HL-60 (cell line): ENCODE data around the gene NOP9.

Experiments used
- DNase-seq, 2 experiments: peaks; one replicate each; pipeline ENCODE4 v3.0.0-alpha.2; 2010 to 2020; ENCODE audit warnings: low read depth in 1 of 2, low spot score in 1 of 2
- H3K27ac ChIP-seq: fragments of 250-450 bp; sonication (Bioruptor Pico); replicated peaks from 2 replicates; pipeline ENCODE4 v1.5.1; 2020; ENCODE audit warnings: mild to moderate bottlenecking, moderate library complexity
- H3K27me3 ChIP-seq: fragments of 250-450 bp; sonication (Bioruptor Pico); 2 replicates; pipeline ENCODE4 v1.5.1; 2021; ENCODE audit warnings: mild to moderate bottlenecking, moderate library complexity; ENCODE audit not compliant: insufficient read depth, poor library complexity, severe bottlenecking
- H3K4me3 ChIP-seq: replicated peaks from 2 replicates; pipeline ENCODE4 v1.5.1; 2011; ENCODE audit warnings: mild to moderate bottlenecking, control low read depth, low read length; ENCODE audit not compliant: insufficient read depth
- GABPA ChIP-seq: IDR thresholded peaks from 2 replicates; pipeline ENCODE4 v1.6.1; 2012; ENCODE audit warnings: low read depth
- POLR2AphosphoS5 ChIP-seq: IDR thresholded peaks from 2 replicates; pipeline ENCODE4 v1.6.1; 2012; ENCODE audit warnings: low read depth
- REST ChIP-seq: IDR thresholded peaks from 2 replicates; pipeline ENCODE4 v1.6.1; 2012; ENCODE audit warnings: low read depth; ENCODE audit not compliant: insufficient replicate concordance
- SPI1 ChIP-seq: IDR thresholded peaks from 2 replicates; pipeline ENCODE4 v1.6.1; 2012; ENCODE audit warnings: low read depth, mild to moderate bottlenecking, borderline replicate concordance
- TF ChIP-seq, protein P1 (sequence below): IDR thresholded peaks from one replicate; pipeline ENCODE4 v1.5.1; 2011; ENCODE audit warnings: low read length, control low read depth, inconsistent platforms; ENCODE audit not compliant: insufficient read depth

NOP9 gene

DNA sequence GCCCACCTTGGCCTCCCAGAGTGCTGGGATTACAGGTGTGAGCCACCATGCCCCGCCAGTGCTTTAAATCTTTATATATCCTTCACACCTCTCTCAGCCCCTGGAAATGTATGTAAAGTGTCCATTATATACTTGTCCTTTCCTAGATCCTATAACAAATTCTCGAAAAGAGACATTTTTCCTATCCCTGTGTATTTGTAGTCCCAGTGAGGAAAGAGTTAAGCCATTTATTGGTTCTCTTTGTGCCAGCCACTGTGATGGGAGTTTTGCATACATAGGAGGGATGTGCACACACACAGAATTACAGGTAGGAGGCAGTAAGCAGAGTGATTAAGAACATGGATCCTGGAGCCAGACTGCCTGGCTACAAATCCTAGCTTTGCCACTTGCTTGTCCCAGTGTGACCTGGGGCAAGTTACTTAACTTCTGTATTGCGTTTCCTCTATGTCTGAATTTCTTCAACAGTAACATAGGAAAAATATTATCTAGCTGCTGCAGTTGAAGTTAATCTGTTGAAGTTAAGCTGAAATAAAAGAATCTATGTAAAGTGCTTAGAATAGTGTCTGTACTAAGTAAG lies 26.1 kb upstream of the NOP9 start:
- Histone ChIP-seq H3K4me3 (no peak overlapping the region), H3K27me3 (no peaks in the 10 kb centered on the region), H3K27ac (peak overlapping the region; percentile 31)
- peak; percentile 28 to 72 for DNase-seq
- no peak for TF ChIP-seq GABPA
- no peak for TF ChIP-seq SPI1
- TF ChIP-seq POLR2AphosphoS5, result no peak
- TF ChIP-seq, protein P1, sequence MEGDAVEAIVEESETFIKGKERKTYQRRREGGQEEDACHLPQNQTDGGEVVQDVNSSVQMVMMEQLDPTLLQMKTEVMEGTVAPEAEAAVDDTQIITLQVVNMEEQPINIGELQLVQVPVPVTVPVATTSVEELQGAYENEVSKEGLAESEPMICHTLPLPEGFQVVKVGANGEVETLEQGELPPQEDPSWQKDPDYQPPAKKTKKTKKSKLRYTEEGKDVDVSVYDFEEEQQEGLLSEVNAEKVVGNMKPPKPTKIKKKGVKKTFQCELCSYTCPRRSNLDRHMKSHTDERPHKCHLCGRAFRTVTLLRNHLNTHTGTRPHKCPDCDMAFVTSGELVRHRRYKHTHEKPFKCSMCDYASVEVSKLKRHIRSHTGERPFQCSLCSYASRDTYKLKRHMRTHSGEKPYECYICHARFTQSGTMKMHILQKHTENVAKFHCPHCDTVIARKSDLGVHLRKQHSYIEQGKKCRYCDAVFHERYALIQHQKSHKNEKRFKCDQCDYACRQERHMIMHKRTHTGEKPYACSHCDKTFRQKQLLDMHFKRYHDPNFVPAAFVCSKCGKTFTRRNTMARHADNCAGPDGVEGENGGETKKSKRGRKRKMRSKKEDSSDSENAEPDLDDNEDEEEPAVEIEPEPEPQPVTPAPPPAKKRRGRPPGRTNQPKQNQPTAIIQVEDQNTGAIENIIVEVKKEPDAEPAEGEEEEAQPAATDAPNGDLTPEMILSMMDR, result no peak
- TF ChIP-seq REST, result no peak

DNA sequence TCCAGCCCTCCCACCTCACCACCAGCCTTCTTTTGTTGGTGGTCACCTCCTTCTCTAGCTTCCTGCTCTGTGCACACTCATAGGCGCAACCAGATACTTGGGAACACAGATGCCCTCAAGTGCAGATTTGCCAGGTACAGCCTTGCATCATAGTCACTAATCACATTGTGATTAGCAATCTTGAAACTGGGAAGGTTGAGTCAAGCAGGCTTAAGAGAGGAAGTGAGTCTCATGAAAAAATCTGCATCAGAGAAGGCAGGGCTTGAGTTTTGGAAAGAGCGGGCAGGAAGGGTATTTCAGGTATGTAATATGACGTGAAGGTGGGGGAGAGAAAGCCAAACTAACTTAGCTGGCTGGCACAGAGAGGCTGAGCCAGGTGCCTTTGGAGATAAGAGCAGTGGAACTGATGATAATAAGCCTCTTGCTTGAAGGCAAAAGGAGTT lies 25.5 kb upstream of the NOP9 start:
- Histone ChIP-seq H3K27ac (peak overlapping the region; percentile 31), H3K4me3 (no peak overlapping the region)

GRCh38 chr14:24277071-24277470 lies 22.6 kb upstream of the NOP9 start:
- no peak for TF ChIP-seq GABPA
- TF ChIP-seq POLR2AphosphoS5, result no peak
- TF ChIP-seq, protein P1, result no peak
- no peak for TF ChIP-seq SPI1
- no peak for TF ChIP-seq REST
- H3K27ac ChIP-seq, result peak overlapping the region; percentile 80
- DNase-seq, result no peak
- H3K27me3 ChIP-seq, result no peaks in the 10 kb centered on the region
- H3K4me3 ChIP-seq, result no peak overlapping the region

More for the DNA sequence above, 25.5 kb upstream of the NOP9 start:
- DNase-seq, result peak; percentile 68 to 89
- H3K27me3 ChIP-seq, result no peaks in the 10 kb centered on the region
- TF ChIP-seq GABPA (no peak), REST (no peak), POLR2AphosphoS5 (0 out of 2 replicates have a peak, but pooled peaks have one; percentile 27), SPI1 (peak; percentile 95)
- TF ChIP-seq, protein P1, result no peak
